T-helper 1 cell treated with Interleukin-12 subunit alpha and Interleukin-12 subunit beta and Interleukin-4 antibody, amounts not matched to agents 30 ng/mL and 1 ng/mL, for 36 hours (primary cell): ENCODE measurements around the gene COL5A2. TPM values are rescaled to one million over a fixed set of nuclear protein-coding genes. Genes with fewer than 3 reads are reported as not detected.

Source experiments
- intact Hi-C: fragments of 100-400 bp; cut with micrococcal nuclease; formaldehyde crosslinking; loops from one replicate; pipeline ENCODE4 v1.15.1; 2024
- total RNA-seq: library from RNA; stranded (reverse); gene quantifications from 2 replicates; pipeline ENCODE4 v1.2.3, GENCODE V29; 2022

COL5A2 gene
- total RNA-seq, 1 donor from 2014 or later = 0.49 TPM

GRCh38 chr2:189056200-189057106 is 123.1 kb downstream of the COL5A2 start:
- intact Hi-C loops = no loop called here

- intact Hi-C loops = no loop called here
Measured at GRCh38 chr2:189050165-189050712, 129.3 kb downstream of the COL5A2 start.

- intact Hi-C loops = no loop called here
Measured at GRCh38 chr2:189049709-189050164, 129.8 kb downstream of the COL5A2 start.

- intact Hi-C loops = no loop called here
Measured at GRCh38 chr2:189048189-189048588, 131.4 kb downstream of the COL5A2 start.

GRCh38 chr2:189047171-189047888 is 132.2 kb downstream of the COL5A2 start:
- intact Hi-C loops = no loop called here

- intact Hi-C loops = no loop called here
Measured at GRCh38 chr2:189046320-189046719, 133.2 kb downstream of the COL5A2 start.

- intact Hi-C loops = no loop called here
Measured at GRCh38 chr2:189045836-189046235, 133.7 kb downstream of the COL5A2 start.

- intact Hi-C loops = no loop called here
Measured at GRCh38 chr2:189037518-189037917, 142.0 kb downstream of the COL5A2 start.

GRCh38 chr2:189024901-189025618 is 154.5 kb downstream of the COL5A2 start:
- intact Hi-C loops = no loop called here

- intact Hi-C loops = no loop called here
Measured at GRCh38 chr2:189022492-189022891, 157.1 kb downstream of the COL5A2 start.

- intact Hi-C loops = no loop called here
Measured at GRCh38 chr2:189022053-189022481, 157.5 kb downstream of the COL5A2 start.

GRCh38 chr2:189020179-189020578 is 159.4 kb downstream of the COL5A2 start:
- intact Hi-C loops = no loop called here

GRCh38 chr2:189018631-189019030 is 160.9 kb downstream of the COL5A2 start:
- intact Hi-C loops = no loop called here

- intact Hi-C loops = no loop called here
Measured at GRCh38 chr2:189016311-189016861, 163.2 kb downstream of the COL5A2 start.

- intact Hi-C loops = no loop called here
Measured at GRCh38 chr2:189015359-189015758, 164.2 kb downstream of the COL5A2 start.

- intact Hi-C loops = no loop called here
Measured at GRCh38 chr2:189014449-189015138, 165.0 kb downstream of the COL5A2 start.

GRCh38 chr2:189013671-189014448 is 165.7 kb downstream of the COL5A2 start:
- intact Hi-C loops = no loop called here

GRCh38 chr2:189013031-189013430 is 166.5 kb downstream of the COL5A2 start:
- intact Hi-C loops = no loop called here

GRCh38 chr2:189012351-189012750 is 167.2 kb downstream of the COL5A2 start:
- intact Hi-C loops = no loop called here

GRCh38 chr2:189010536-189010935 is 169.0 kb downstream of the COL5A2 start:
- intact Hi-C loops = no loop called here
